ENCODE results near the gene ZNF619. TPM values are rescaled to one million over a fixed set of nuclear protein-coding genes. Genes with fewer than 3 reads are reported as not detected.

Gene ZNF619
- total RNA-seq, 3 donors from 2014 or later (not counting 1 experiment from before 2014, with no cell fraction given), result 9.5 to 14.3 (median 10.9) TPM

DNA sequence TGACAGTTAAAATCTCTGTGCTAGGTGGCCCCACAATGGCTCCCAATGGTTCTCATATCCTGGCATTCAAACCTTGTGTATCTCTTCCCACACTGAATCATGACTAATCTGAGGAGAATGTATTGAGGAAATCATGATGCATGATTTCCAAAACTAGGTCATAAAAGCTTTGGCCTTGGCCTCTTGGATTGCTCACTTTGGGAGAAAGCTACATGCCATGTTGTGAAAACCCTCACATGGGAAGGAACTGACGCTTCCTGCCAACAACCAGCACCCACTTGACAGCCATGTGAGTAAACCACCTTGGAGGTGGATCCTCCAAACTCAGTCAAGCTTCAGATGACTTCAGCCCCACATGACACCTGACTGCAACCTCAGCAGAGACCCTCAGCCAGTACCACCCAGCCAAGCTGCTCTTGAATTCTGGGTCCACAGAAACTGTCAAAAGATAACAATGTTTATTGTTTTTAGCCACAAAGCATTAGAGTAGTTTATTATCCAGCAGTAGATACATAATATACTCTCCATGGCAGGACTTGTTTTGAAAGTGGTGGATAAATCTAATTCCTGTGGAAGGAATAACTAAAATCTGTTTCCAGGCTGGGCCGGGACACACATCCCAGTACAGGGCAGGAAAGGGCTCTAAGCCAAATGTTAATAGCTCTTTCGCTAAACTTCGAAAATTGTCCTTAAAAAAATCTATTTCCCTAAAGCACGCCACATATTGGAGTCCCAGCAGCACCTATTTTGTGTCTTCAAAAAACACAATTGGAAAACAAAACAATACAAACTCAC lies 27.9 kb downstream of the ZNF619 start:
- DNase-seq, result no peak
- no peaks in the 10 kb centered on the region for H3K9me3 Mint-ChIP-seq

DNA sequence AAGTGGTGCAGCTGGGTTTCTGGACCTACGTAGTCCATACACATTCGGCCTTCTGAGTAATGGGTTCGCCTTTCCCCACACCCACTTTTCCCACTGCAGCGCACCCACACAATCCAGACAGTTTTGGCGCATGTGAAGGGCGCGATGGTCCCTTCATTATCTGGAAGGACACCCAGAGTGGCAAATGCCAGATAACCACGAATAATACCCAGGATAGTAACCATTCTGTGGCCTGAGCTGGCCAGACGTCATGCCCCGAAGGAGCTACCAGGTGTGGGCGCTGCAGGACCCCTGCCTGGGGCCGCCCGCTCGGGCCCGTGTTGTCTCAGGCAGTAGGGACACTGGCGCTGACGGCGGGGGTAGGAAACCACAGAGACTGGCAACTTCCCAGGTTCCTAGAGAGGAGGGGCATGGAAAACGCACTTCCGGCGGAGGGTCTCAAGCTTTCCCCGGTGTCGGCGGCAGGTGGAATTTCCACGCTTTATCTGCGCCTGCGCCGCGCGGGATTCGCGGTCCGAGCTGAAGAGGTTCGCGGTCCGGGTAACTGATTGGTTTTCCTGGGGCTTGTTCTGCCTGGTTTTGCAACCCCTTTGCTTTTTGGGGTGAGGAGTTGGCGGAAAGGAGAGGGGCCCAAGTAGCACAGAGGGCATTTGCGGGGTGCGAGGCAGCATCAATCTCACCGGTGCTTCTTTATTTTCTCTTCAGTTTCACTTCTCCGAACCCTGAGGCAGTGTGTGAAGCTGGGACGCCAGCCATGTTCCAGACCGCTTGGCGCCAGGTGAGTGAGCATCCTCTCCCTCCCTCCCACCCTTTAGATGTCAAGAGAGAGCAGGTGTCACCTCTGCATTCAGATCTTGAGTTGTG lies 28.9 kb downstream of the ZNF619 start, which contains the start of gene ZNF620:
Gene ZNF620, plus strand, starts transcription at position 441 of the 864 bp plus-strand sequence. Its CDS starts 314 bp downstream, at position 755.
- H3K4me1 Mint-ChIP-seq, result peaks cover 8 to 15% of the 10 kb centered on the region in 2 donors
- H3K36me3 Mint-ChIP-seq, result no peaks in the 10 kb centered on the region
- Histone ChIP-seq H3K27me3 (ENCODE audit: control insufficient read depth, insufficient read depth, low read length) (no peaks in the 10 kb centered on the region), H3K36me3 (ENCODE audit: control insufficient read depth, insufficient read depth, low read length) (no peaks in the 10 kb centered on the region), H3K9me3 (ENCODE audit: control insufficient read depth, insufficient read depth, low read length) (no peaks in the 10 kb centered on the region), H3K4me1 (ENCODE audit: control insufficient read depth, insufficient read depth, low read length) (peaks cover 6% of the 10 kb centered on the region), H3K4me3 (ENCODE audit: low read length) (peak within 1 kb of the TSS; percentile 90), H3K27ac (ENCODE audit: low read length) (peak within 1 kb of the TSS; percentile 63)
- H3K4me3 Mint-ChIP-seq, result peak within 1 kb of the TSS; percentile 93
- peak; percentile 81 to 86 (median 84) for ATAC-seq
- intact Hi-C loops (cut with micrococcal nuclease), result no loop called here
- peak; percentile 35 to 68 for DNase-seq
- no peaks in the 10 kb centered on the region for H3K9me3 Mint-ChIP-seq
- H3K27ac Mint-ChIP-seq, result peak within 1 kb of the TSS; percentile 81 to 87
- H3K27me3 Mint-ChIP-seq (ENCODE audit: low read depth in 2 of 2), result no peaks in the 10 kb centered on the region
- TF ChIP-seq, protein P1, sequence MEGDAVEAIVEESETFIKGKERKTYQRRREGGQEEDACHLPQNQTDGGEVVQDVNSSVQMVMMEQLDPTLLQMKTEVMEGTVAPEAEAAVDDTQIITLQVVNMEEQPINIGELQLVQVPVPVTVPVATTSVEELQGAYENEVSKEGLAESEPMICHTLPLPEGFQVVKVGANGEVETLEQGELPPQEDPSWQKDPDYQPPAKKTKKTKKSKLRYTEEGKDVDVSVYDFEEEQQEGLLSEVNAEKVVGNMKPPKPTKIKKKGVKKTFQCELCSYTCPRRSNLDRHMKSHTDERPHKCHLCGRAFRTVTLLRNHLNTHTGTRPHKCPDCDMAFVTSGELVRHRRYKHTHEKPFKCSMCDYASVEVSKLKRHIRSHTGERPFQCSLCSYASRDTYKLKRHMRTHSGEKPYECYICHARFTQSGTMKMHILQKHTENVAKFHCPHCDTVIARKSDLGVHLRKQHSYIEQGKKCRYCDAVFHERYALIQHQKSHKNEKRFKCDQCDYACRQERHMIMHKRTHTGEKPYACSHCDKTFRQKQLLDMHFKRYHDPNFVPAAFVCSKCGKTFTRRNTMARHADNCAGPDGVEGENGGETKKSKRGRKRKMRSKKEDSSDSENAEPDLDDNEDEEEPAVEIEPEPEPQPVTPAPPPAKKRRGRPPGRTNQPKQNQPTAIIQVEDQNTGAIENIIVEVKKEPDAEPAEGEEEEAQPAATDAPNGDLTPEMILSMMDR (IDR thresholded peaks at IDR 0.05), result peak; percentile 35
- 10% methylated on average over 44 of the region's 44 CpGs for WGBS (ENCODE audit: insufficient coverage)

More for the DNA sequence above, 27.9 kb downstream of the ZNF619 start:
- ATAC-seq, result no peak
- H3K27ac Mint-ChIP-seq, result peak overlapping the region; percentile 27 to 81
- peak overlapping the region; percentile 93 for H3K4me3 Mint-ChIP-seq
- intact Hi-C loops (cut with micrococcal nuclease), result no loop called here
- 92% methylated on average over 5 of the region's 5 CpGs for WGBS (ENCODE audit: insufficient coverage)
- H3K4me1 Mint-ChIP-seq, result peaks cover 9 to 15% of the 10 kb centered on the region in 2 donors
- Histone ChIP-seq H3K27ac (ENCODE audit: low read length) (no peak overlapping the region), H3K4me1 (ENCODE audit: control insufficient read depth, insufficient read depth, low read length) (peaks cover 6% of the 10 kb centered on the region), H3K36me3 (ENCODE audit: control insufficient read depth, insufficient read depth, low read length) (no peaks in the 10 kb centered on the region), H3K27me3 (ENCODE audit: control insufficient read depth, insufficient read depth, low read length) (no peaks in the 10 kb centered on the region), H3K4me3 (ENCODE audit: low read length) (no peak overlapping the region), H3K9me3 (ENCODE audit: control insufficient read depth, insufficient read depth, low read length) (no peaks in the 10 kb centered on the region)
- TF ChIP-seq, protein P1 (IDR thresholded peaks at IDR 0.05), result no peak
- H3K27me3 Mint-ChIP-seq (ENCODE audit: low read depth in 2 of 2), result no peaks in the 10 kb centered on the region
- no peaks in the 10 kb centered on the region for H3K36me3 Mint-ChIP-seq

DNA sequence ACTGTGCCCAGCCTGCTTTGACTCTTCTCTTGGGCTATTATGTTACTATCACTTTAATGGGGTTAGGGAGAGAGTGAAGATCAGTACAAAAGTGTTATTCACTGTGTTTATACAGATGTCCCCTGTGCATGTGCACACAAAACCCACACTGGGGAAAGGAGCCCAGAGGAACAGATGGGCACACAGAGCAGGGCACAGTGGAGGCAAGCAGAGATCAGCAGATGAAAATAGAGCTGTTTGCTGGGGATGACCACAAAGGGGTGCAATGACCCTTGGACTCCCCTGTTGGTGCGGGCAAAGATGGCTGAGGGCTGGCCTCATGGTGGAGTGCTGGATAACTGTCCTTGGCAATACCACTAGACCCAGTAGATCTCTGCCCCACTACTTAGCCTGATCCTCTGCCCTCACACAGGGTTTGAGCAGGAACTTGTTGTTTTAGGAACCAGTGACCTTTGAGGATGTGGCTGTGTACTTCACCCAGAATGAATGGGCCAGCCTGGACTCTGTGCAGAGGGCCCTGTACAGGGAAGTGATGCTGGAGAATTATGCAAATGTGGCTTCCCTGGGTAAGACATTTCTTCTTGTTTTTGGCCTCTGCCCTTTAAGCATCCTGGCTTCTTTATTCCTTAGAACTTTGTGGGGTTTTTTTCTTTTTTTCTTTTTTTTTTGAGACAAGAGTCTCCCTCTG lies 34.3 kb downstream of the ZNF619 start:
- intact Hi-C loops (cut with micrococcal nuclease), result no loop called here
- Mint-ChIP-seq H3K4me3 (no peak overlapping the region), H3K27ac (no peak overlapping the region), H3K27me3 (ENCODE audit: low read depth in 2 of 2) (no peaks in the 10 kb centered on the region), H3K4me1 (peaks cover 7 to 8% of the 10 kb centered on the region in 2 donors), H3K9me3 (no peaks in the 10 kb centered on the region), H3K36me3 (no peaks in the 10 kb centered on the region)
- Histone ChIP-seq H3K27ac (ENCODE audit: low read length) (no peak overlapping the region), H3K4me3 (ENCODE audit: low read length) (no peak overlapping the region), H3K9me3 (ENCODE audit: control insufficient read depth, insufficient read depth, low read length) (no peaks in the 10 kb centered on the region), H3K27me3 (ENCODE audit: control insufficient read depth, insufficient read depth, low read length) (no peaks in the 10 kb centered on the region), H3K36me3 (ENCODE audit: control insufficient read depth, insufficient read depth, low read length) (peaks cover 10% of the 10 kb centered on the region), H3K4me1 (ENCODE audit: control insufficient read depth, insufficient read depth, low read length) (no peaks in the 10 kb centered on the region)
- DNase-seq (no peak), ATAC-seq (no peak)
- WGBS (ENCODE audit: insufficient coverage), result 100% methylated on average over 1 of the region's 1 CpG
- TF ChIP-seq, protein P1 (IDR thresholded peaks at IDR 0.05), result no peak

Measured in natural killer cell (primary cell).